Endothelial cell of umbilical vein (primary cell): Measurements from ENCODE around the gene SPTLC3. TPM values are rescaled to one million over a fixed set of nuclear protein-coding genes. Genes with fewer than 3 reads are reported as not detected.

Experiments
- BruUV-seq: library from RNA; stranded (reverse); fragments of 400-500 nt; replicated peaks from 2 replicates; lab custom pipeline; 2021; lab: Mats Ljungman, UMichigan
- CTCF ChIA-PET: fragments of 300-600, 350-600 bp; sonication (Branson Sonifier 250); formaldehyde crosslinking; loops from one replicate; lab custom pipeline; 2021; ENCODE audit warnings: antibody characterized with exemption, inconsistent platforms; lab: Charles Lee
- POLR2A ChIA-PET: fragments of 300-600, 350-600 bp; sonication (Branson Sonifier 250); formaldehyde crosslinking; loops from one replicate; lab custom pipeline; 2021; ENCODE audit warnings: antibody characterized with exemption, inconsistent platforms; lab: Charles Lee
- DNase-seq: peaks from one replicate; pipeline ENCODE4 v3.0.0-alpha.2; 2011; ENCODE audit warnings: low read depth, low spot score
- FAIRE-seq: peaks from 2 replicates; lab custom pipeline; 2011; peaks lifted over from hg19 to GRCh38; lab: Jason Lieb, UNC
- H2AFZ ChIP-seq: 2 replicates; pipeline ENCODE4 v1.6.0; 2012; ENCODE audit warnings: low read depth, low read length, control low read depth, inconsistent platforms
- H3K27ac ChIP-seq: 2 replicates; pipeline ENCODE4 v1.5.1; 2011; ENCODE audit warnings: low read depth, mild to moderate bottlenecking, control low read depth, low read length, moderate library complexity; ENCODE audit not compliant: insufficient read depth
- H3K27me3 ChIP-seq, 2 experiments: 2 replicates each; pipeline versions ENCODE4 v1.6.0 to v1.6.1; 2011; ENCODE audit warnings: low read length in 2 of 2, mixed read lengths in 1 of 2; ENCODE audit not compliant: control insufficient read depth in 2 of 2, insufficient read depth in 2 of 2
- H3K36me3 ChIP-seq, 2 experiments: 2 replicates in 1 of 2; 3 replicates in 1 of 2; pipeline ENCODE4 v1.5.1; 2011; ENCODE audit warnings: low read length in 2 of 2, mild to moderate bottlenecking in 1 of 2, moderate library complexity in 1 of 2; ENCODE audit not compliant: control insufficient read depth in 2 of 2, insufficient read depth in 2 of 2; ENCODE audit errors: extremely low read depth in 1 of 2
- H3K4me1 ChIP-seq: 3 replicates; pipeline ENCODE4 v1.5.1; 2011; ENCODE audit warnings: mild to moderate bottlenecking, low read length; ENCODE audit not compliant: control insufficient read depth, insufficient read depth; ENCODE audit errors: extremely low read depth
- H3K4me2 ChIP-seq: 2 replicates; pipeline ENCODE4 v1.6.1; 2011; ENCODE audit warnings: low read length, control low read depth, mixed read lengths; ENCODE audit not compliant: insufficient read depth
- H3K4me3 ChIP-seq, 3 experiments: fragments of 200-600 bp in 1 of 3; sonication (generic), shearing (Covaris generic) in 1 of 3; replicated peaks in 1 of 3; 2 replicates each; pipeline ENCODE4 v1.5.1; 2011 to 2016; ENCODE audit warnings: control low read depth in 3 of 3, low read length in 3 of 3, mild to moderate bottlenecking in 2 of 3, inconsistent platforms in 1 of 3, low read depth in 1 of 3, moderate library complexity in 1 of 3; ENCODE audit not compliant: insufficient read depth in 1 of 3
- H3K79me2 ChIP-seq: 2 replicates; pipeline ENCODE4 v1.6.0; 2012; ENCODE audit warnings: low read length, inconsistent platforms; ENCODE audit not compliant: control insufficient read depth, insufficient read depth
- H3K9ac ChIP-seq: replicated peaks from 2 replicates; pipeline ENCODE3; 2011; ENCODE audit warnings: low read length, control low read depth; ENCODE audit not compliant: insufficient read depth; ENCODE audit errors: extremely low read depth
- H3K9me1 ChIP-seq: replicated peaks from 3 replicates; pipeline ENCODE4 v1.6.0; 2011; ENCODE audit warnings: mild to moderate bottlenecking, low read length; ENCODE audit not compliant: control insufficient read depth, insufficient read depth; ENCODE audit errors: extremely low read depth
- H3K9me3 ChIP-seq: replicated peaks from 2 replicates; pipeline ENCODE4 v1.5.1; 2012; ENCODE audit warnings: low read length, inconsistent platforms; ENCODE audit not compliant: control insufficient read depth, insufficient read depth
- H4K20me1 ChIP-seq: replicated peaks from 2 replicates; pipeline ENCODE3; 2011; ENCODE audit warnings: mild to moderate bottlenecking, low read length; ENCODE audit not compliant: control insufficient read depth, insufficient read depth; ENCODE audit errors: extremely low read depth
- EZH2 ChIP-seq: IDR thresholded peaks from 2 replicates; pipeline ENCODE4 v1.6.1; 2012; ENCODE audit warnings: borderline replicate concordance, low read depth, mild to moderate bottlenecking, moderate library complexity, low read length, inconsistent platforms; ENCODE audit not compliant: severe bottlenecking
- FOS ChIP-seq: IDR thresholded peaks from 2 replicates; pipeline ENCODE4 v1.6.1; 2011; ENCODE audit warnings: mild to moderate bottlenecking, low read length, moderate library complexity, borderline replicate concordance; ENCODE audit not compliant: insufficient read depth
- GATA2 ChIP-seq: IDR thresholded peaks from 2 replicates; pipeline ENCODE4 v1.7.0; 2011; ENCODE audit warnings: low read depth, mild to moderate bottlenecking, moderate library complexity, mixed read lengths, low read length; ENCODE audit not compliant: insufficient read length, insufficient read depth
- JUN ChIP-seq: IDR thresholded peaks from 2 replicates; pipeline ENCODE4 v1.6.1; 2011; ENCODE audit warnings: borderline replicate concordance, low read depth; ENCODE audit not compliant: insufficient read length, insufficient read depth
- MYC ChIP-seq: IDR thresholded peaks from one replicate; pipeline ENCODE4 v1.6.1; 2011; ENCODE audit warnings: mild to moderate bottlenecking, low read depth, low read length
- POLR2A ChIP-seq: IDR thresholded peaks from 2 replicates; pipeline ENCODE4 v1.6.1; 2012; ENCODE audit warnings: low read depth, mild to moderate bottlenecking, control low read depth, low read length
- POLR2AphosphoS5 ChIP-seq: IDR thresholded peaks from 2 replicates; pipeline ENCODE4 v1.6.1; 2012; ENCODE audit warnings: low read depth, mild to moderate bottlenecking, control low read depth, low read length, moderate library complexity; ENCODE audit not compliant: insufficient read depth
- dilution Hi-C: fragments of 300-500 bp; cut with MboI; formaldehyde crosslinking; loops from one replicate; pipeline ENCODE4 v1.15.0; 2019; ENCODE audit warnings: low sequenced_read_pairs; ENCODE audit not compliant: extremely low pct_ligation_motif_present
- intact Hi-C: fragments of 100-400 bp; cut with micrococcal nuclease; formaldehyde crosslinking; loops from one replicate; pipeline ENCODE4 v1.10.0; 2022
- polyA plus RNA-seq, 4 experiments: library from polyadenylated mRNA; depleted of rRNA in 3 of 4; stranded (reverse) in 3 of 4; unstranded in 1 of 4; fragments of >200 nt; gene quantifications; 2 replicates each; pipeline versions ENCODE4 v1.2.1 to v1.2.3, GENCODE V29; 2011 to 2012; ENCODE audit warnings: missing spikeins in 1 of 4
- total RNA-seq: library from RNA; stranded (reverse); gene quantifications from 2 replicates; pipeline ENCODE4 v1.2.3, GENCODE V29; 2021
- TF ChIP-seq, protein P1 (sequence below), 2 donors: IDR thresholded peaks; 1 replicate in 1 of 2; 2 replicates in 1 of 2; pipeline ENCODE4 v1.5.1; 2011; ENCODE audit warnings: low read length in 2 of 2, mild to moderate bottlenecking in 2 of 2, moderate library complexity in 2 of 2, control low read depth in 1 of 2, inconsistent platforms in 1 of 2, low read depth in 1 of 2; ENCODE audit not compliant: insufficient read depth in 1 of 2; ENCODE audit errors: extremely low read depth in 1 of 2
- TF ChIP-seq, protein P2 (sequence below): IDR thresholded peaks from 2 replicates; pipeline ENCODE4 v1.6.1; 2011; ENCODE audit not compliant: insufficient read depth, insufficient read length

The SPTLC3 gene
- total and polyA plus RNA-seq, 2 donors (not counting 3 experiments of a cell fraction or from before 2014, with no cell fraction given), result 0.29 to 0.35 TPM

DNA sequence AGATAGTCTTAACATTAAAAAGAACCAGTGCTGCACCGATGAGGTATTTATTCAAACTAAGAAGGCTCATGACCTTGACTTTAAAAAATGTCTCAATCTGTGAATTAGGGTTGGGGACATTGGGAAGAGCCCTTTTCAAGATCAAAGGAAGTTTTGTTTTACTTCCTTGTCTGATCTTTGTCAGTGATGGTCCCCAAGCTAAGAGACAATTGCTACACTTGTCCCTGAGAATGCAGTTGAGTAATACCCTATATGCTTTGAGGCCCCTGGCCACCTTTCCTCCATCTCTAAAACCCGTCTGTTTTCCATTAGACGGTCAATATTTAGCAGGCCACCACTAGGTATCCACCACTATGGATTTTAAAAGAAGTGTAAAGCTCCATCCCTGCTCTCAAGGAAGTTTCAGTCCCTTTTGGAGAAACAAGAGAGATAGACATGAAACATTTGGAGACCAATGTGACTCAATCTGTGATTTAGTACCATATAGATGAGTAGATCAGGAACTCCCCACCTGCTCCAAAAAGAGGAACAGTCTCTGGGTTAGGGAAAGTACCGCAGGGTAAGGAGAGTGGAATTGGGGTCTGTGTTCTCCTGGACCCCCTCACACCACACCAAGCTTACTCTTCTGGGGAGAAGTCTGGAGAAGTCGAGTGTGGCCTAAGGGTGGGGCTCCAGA lies 113.2 kb downstream of the SPTLC3 start:
- POLR2A ChIA-PET, result no interaction called here
- no peaks in the 10 kb centered on the region for H3K79me2 ChIP-seq
- no peak overlapping the region for H3K4me2 ChIP-seq
- FAIRE-seq (no peak), DNase-seq (no peak)
- no peaks in the 10 kb centered on the region for H3K36me3 ChIP-seq
- H3K27ac ChIP-seq, result no peak overlapping the region
- no peaks in the 10 kb centered on the region for H3K9me1 ChIP-seq
- no peak for TF ChIP-seq JUN
- no peak for TF ChIP-seq POLR2A
- TF ChIP-seq MYC, result no peak
- no peak for TF ChIP-seq POLR2AphosphoS5
- no peak for TF ChIP-seq EZH2
- no peak for TF ChIP-seq FOS
- TF ChIP-seq, protein P1, sequence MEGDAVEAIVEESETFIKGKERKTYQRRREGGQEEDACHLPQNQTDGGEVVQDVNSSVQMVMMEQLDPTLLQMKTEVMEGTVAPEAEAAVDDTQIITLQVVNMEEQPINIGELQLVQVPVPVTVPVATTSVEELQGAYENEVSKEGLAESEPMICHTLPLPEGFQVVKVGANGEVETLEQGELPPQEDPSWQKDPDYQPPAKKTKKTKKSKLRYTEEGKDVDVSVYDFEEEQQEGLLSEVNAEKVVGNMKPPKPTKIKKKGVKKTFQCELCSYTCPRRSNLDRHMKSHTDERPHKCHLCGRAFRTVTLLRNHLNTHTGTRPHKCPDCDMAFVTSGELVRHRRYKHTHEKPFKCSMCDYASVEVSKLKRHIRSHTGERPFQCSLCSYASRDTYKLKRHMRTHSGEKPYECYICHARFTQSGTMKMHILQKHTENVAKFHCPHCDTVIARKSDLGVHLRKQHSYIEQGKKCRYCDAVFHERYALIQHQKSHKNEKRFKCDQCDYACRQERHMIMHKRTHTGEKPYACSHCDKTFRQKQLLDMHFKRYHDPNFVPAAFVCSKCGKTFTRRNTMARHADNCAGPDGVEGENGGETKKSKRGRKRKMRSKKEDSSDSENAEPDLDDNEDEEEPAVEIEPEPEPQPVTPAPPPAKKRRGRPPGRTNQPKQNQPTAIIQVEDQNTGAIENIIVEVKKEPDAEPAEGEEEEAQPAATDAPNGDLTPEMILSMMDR (IDR thresholded peaks at IDR 0.05; ENCODE audit: extremely low read depth in 1 of 2, insufficient read depth in 1 of 2, low read depth in 1 of 2, low read length in 2 of 2), result no peak
- no peak for TF ChIP-seq GATA2
- TF ChIP-seq, protein P2, sequence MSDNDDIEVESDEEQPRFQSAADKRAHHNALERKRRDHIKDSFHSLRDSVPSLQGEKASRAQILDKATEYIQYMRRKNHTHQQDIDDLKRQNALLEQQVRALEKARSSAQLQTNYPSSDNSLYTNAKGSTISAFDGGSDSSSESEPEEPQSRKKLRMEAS, result no peak
- no peak overlapping the region for H3K9ac ChIP-seq
- BruUV-seq, result no TSS peak
- H2AFZ ChIP-seq, result no peak overlapping the region
- no peaks in the 10 kb centered on the region for H3K9me3 ChIP-seq
- CTCF ChIA-PET, result interaction anchor here (0.7 to 3.6 kb wide), 8 partner anchors 9 to 666 kb away, joined by 3 to 39 read pairs (median 4); no protein-coding TSS in a partner anchor
- no peaks in the 10 kb centered on the region for H3K4me1 ChIP-seq
- dilution Hi-C loops (no loop called here), intact Hi-C loops (no loop called here)
- no peaks in the 10 kb centered on the region for H3K27me3 ChIP-seq
- H4K20me1 ChIP-seq, result no peaks in the 10 kb centered on the region
- no peak overlapping the region for H3K4me3 ChIP-seq
